LNCAP (cell line): ENCODE results near the gene CYP1A1.

Source experiments
- TF ChIP-seq, protein P1 (sequence below): fragments of 450-650 bp; IDR thresholded peaks from 2 replicates; pipeline ENCODE4 v1.5.1; 2017; ENCODE audit warnings: mild to moderate bottlenecking

Gene CYP1A1

DNA sequence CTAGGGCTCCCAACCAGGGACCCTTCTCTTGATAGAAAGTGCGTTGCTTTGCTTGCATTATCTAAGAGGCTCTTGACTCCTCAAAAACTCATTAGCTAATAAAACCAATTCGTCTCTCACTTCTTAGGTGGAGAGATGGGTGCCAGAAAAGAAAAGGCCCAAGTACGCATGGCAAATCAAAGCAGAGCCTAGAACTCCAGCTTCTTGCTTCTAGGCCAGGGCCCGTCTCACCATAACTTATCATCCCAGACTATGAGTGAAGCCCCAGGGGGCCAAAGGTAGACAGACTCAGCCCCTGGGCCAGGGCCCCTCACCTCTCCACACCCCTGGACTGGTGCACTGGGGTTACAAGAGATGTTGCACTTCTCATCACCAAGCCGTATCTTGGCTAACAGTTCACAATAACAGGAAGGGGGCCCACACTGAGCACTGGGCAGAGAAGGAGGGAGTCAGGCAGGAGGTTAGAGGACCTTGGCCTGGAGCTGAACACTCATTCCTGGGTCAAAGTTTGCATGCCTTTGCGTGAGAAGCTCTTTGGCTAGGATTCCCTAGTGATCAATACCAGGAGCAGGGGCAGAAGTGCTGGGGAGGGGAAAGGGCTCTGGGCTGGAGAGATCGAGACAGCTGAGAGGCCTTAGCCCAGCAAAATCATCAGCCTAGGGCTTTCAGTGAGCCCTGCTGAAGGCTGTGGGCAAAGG is 5.4 kb upstream of the CYP1A1 start:
- TF ChIP-seq, protein P1, sequence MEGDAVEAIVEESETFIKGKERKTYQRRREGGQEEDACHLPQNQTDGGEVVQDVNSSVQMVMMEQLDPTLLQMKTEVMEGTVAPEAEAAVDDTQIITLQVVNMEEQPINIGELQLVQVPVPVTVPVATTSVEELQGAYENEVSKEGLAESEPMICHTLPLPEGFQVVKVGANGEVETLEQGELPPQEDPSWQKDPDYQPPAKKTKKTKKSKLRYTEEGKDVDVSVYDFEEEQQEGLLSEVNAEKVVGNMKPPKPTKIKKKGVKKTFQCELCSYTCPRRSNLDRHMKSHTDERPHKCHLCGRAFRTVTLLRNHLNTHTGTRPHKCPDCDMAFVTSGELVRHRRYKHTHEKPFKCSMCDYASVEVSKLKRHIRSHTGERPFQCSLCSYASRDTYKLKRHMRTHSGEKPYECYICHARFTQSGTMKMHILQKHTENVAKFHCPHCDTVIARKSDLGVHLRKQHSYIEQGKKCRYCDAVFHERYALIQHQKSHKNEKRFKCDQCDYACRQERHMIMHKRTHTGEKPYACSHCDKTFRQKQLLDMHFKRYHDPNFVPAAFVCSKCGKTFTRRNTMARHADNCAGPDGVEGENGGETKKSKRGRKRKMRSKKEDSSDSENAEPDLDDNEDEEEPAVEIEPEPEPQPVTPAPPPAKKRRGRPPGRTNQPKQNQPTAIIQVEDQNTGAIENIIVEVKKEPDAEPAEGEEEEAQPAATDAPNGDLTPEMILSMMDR = no peak

DNA sequence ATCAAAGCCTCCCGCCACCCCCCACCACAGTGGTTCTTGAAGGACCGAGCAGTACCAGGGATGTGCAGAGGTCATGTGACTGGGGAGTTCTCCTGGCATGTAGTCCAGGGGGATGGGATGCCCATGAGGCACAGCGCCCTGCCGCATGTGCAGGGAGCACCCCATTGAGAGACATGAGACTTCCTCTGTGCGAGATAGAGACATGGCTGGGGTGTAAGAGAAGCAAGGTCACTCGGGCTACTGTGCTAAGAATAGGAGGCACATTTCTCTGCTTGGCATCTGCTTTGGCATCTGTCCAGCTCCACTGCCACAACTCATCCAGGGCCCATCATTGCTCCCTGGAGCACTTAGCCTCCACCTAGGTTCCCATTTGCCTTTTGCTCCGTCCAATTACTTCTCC is 2.4 kb upstream of the CYP1A1 start:
- TF ChIP-seq, protein P1 = no peak

DNA sequence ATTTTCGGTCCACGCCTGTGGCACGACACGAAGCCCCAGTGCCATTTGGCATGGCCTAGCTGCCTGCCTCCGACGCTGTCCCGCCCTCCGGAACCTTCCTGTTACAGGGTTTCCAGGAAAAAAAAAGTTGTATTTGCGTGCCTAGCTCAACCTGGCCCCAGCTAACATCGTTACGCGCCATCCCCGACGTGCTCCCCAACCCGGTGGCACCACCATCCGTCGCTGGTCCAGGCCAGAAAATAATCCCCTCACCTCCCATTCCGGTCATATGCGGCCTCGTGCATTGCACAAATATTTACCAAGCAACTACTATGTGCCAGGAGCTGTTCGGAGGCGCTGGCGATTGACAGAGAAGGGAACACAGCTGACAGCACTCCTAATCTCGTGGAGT is 1.4 kb upstream of the CYP1A1 start:
- TF ChIP-seq, protein P1 = no peak

DNA sequence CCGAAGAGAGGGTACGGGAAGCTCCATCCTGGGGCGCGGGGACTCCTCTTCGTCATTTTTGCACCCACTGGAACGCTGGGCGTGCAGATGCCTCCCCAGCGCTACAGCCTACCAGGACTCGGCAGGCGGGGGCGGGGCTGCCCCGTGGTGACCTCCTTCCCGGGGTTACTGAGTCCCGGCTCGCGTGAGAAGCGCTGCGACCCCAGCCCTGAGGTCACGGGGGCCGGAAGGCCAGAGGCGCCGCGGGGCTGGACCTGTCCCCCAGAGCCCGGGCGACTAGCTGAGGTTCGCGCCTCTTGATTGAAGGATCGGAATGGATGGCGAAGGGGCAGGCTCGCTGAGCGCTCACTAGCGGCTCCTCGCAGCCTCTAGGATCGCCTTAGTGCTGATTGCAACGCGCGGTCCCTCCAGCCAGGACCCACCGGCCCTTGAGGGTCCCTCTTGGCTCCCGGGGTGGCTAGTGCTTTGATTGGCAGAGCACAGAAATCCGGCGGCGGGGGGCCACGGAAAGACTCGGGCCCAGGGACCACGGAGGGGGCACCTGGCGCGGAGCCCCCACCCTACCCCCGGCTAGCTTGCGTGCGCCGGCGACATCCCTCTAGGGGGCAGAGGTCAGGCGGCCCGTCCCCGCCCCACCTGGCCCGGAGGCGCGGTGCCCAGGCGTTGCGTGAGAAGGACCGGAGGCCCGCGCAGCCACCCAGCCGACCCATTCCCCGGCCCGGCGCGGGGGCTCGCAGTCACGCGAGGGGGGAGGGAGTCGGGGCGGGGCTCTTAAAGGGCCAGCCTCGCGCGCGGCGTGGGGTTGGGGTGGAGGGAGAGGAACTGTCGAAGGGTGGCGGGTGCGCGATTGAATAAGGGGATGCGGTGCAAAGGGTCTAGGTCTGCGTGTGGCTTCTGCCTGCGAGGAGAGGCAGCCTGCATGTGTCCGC is 781 bp upstream of the CYP1A1 start:
- TF ChIP-seq, protein P1 = no peak

GRCh38 chr15:74724570-74725224 is 631 bp downstream of the CYP1A1 start:
- TF ChIP-seq, protein P1 = no peak

- TF ChIP-seq, protein P1 = no peak
Observed at GRCh38 chr15:74723754-74724334, 1.5 kb downstream of the CYP1A1 start.

DNA sequence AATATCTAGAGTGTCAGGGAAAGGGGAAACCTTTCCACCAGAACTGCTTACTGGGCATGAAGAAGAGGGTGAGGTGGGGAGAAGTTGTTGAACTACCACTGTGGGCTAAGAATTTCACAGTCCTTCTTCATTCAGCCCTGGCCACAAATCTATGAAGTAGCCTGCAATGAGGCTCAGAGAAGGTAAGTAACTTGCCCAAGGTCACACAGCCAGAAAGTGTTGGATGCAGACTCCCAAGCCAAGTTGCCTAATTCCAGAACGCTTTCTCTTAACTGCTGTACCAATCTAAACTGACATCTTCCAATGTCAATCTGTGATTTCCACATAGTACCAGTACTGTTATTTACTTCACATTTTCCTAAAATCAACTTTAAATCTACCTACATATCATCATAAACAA is 2.1 kb downstream of the CYP1A1 start:
- TF ChIP-seq, protein P1 = no peak
